Left ventricle myocardium inferior (tissue), 1 donor: ENCODE measurements around the gene DIAPH2. TPM values are rescaled to one million over a fixed set of nuclear protein-coding genes. Genes with fewer than 3 reads are reported as not detected.

ENCODE experiments used
- DNase-seq: peaks from one replicate; pipeline ENCODE4 v3.0.0-alpha.2; 2020
- H3K27ac ChIP-seq: fragments of 200-600 bp; replicated peaks from 2 replicates; pipeline ENCODE4 v1.8.0; 2021
- H3K27me3 ChIP-seq: fragments of 200-600 bp; 2 replicates; pipeline ENCODE4 v1.8.0; 2021; ENCODE audit warnings: low read depth
- H3K36me3 ChIP-seq: fragments of 200-600 bp; 2 replicates; pipeline ENCODE4 v1.8.0; 2021
- H3K4me1 ChIP-seq: fragments of 200-600 bp; 2 replicates; pipeline ENCODE4 v1.8.0; 2021
- H3K4me3 ChIP-seq: fragments of 200-600 bp; 2 replicates; pipeline ENCODE4 v1.8.0; 2021; ENCODE audit warnings: mild to moderate bottlenecking, moderate library complexity
- H3K9me3 ChIP-seq: fragments of 200-600 bp; replicated peaks from 2 replicates; pipeline ENCODE4 v1.8.0; 2021
- intact Hi-C: fragments of 100-400 bp; cut with micrococcal nuclease; formaldehyde crosslinking; loops from one replicate; pipeline ENCODE4 v1.11.0; 2022
- total RNA-seq: library from RNA; stranded (reverse); fragmentation: NEBNext Ultra II Directional; extraction: Animal tissue kit (Norgen Biotek cat#: 25700); gene quantifications from one replicate; pipeline ENCODE4 v1.2.1, GENCODE V29; 2021
- TF ChIP-seq, protein P1 (sequence below): fragments of 200-600 bp; IDR thresholded peaks from 2 replicates; pipeline ENCODE4 v1.8.0; 2021; ENCODE audit warnings: antibody characterized with exemption, mild to moderate bottlenecking, borderline replicate concordance
- donor health status: DM: no; HTN: yes; CAD: no; lungs with severe emphysema.

The DIAPH2 gene
- total RNA-seq, 1 donor from 2014 or later = 9.3 TPM

DNA sequence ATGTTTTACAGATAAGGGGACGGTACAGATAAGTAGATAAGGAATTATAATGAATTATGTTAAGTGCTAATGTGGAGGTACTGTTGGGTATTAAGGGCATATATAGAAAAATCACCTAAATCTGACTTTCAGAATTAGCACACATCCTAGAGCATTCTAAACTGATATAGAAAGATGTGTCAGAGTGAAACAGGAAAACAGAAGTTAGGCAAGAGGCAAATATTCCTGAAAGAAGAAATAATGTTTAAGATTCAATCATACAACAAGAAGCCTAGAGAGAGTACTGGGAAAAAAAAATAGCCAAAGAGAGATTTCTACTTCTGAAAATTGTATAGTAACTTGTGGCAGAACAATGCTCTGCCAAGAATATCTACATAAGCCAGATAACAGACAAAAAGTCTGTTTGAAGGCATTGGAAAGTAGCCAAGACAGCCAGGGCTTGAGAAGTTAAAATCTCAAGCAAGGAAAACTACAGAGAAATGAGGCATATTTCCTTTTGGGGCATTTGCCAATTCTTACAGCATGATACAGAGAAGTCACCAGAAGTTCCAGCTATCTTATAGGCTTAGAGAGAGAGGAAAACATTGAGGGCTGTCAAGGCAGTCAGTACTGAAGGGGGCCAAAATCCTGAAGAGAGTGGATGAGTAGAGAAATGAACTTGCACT lies 845.0 kb downstream of the DIAPH2 start:
- Histone ChIP-seq H3K4me1 (no peaks in the 10 kb centered on the region), H3K27ac (no peak overlapping the region), H3K36me3 (no peaks in the 10 kb centered on the region), H3K9me3 (peaks cover 22% of the 10 kb centered on the region), H3K27me3 (no peaks in the 10 kb centered on the region), H3K4me3 (no peak overlapping the region)
- DNase-seq = no peak
- intact Hi-C loops = no loop called here
- TF ChIP-seq, protein P1, sequence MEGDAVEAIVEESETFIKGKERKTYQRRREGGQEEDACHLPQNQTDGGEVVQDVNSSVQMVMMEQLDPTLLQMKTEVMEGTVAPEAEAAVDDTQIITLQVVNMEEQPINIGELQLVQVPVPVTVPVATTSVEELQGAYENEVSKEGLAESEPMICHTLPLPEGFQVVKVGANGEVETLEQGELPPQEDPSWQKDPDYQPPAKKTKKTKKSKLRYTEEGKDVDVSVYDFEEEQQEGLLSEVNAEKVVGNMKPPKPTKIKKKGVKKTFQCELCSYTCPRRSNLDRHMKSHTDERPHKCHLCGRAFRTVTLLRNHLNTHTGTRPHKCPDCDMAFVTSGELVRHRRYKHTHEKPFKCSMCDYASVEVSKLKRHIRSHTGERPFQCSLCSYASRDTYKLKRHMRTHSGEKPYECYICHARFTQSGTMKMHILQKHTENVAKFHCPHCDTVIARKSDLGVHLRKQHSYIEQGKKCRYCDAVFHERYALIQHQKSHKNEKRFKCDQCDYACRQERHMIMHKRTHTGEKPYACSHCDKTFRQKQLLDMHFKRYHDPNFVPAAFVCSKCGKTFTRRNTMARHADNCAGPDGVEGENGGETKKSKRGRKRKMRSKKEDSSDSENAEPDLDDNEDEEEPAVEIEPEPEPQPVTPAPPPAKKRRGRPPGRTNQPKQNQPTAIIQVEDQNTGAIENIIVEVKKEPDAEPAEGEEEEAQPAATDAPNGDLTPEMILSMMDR = no peak

GRCh38 chrX:97531825-97532224 lies 847.2 kb downstream of the DIAPH2 start:
- H3K4me1 ChIP-seq = no peaks in the 10 kb centered on the region
- H3K4me3 ChIP-seq = no peak overlapping the region
- no peak overlapping the region for H3K27ac ChIP-seq
- TF ChIP-seq, protein P1 = no peak
- peaks cover 22% of the 10 kb centered on the region for H3K9me3 ChIP-seq
- no peak for DNase-seq
- intact Hi-C loops = no loop called here
- H3K36me3 ChIP-seq = no peaks in the 10 kb centered on the region
- no peaks in the 10 kb centered on the region for H3K27me3 ChIP-seq

- no peaks in the 10 kb centered on the region for H3K36me3 ChIP-seq
- TF ChIP-seq, protein P1 = no peak
- H3K4me1 ChIP-seq = no peaks in the 10 kb centered on the region
- H3K4me3 ChIP-seq = no peak overlapping the region
- H3K9me3 ChIP-seq = no peaks in the 10 kb centered on the region
- DNase-seq = no peak
- intact Hi-C loops = no loop called here
- no peak overlapping the region for H3K27ac ChIP-seq
- no peaks in the 10 kb centered on the region for H3K27me3 ChIP-seq
Observed at GRCh38 chrX:97538745-97539144, 854.1 kb downstream of the DIAPH2 start.

GRCh38 chrX:97539970-97540519 lies 855.4 kb downstream of the DIAPH2 start:
- no peaks in the 10 kb centered on the region for H3K36me3 ChIP-seq
- no peaks in the 10 kb centered on the region for H3K9me3 ChIP-seq
- H3K4me3 ChIP-seq = no peak overlapping the region
- no peak overlapping the region for H3K27ac ChIP-seq
- DNase-seq = no peak
- intact Hi-C loops = no loop called here
- no peaks in the 10 kb centered on the region for H3K27me3 ChIP-seq
- H3K4me1 ChIP-seq = no peaks in the 10 kb centered on the region
- TF ChIP-seq, protein P1 = no peak

DNA sequence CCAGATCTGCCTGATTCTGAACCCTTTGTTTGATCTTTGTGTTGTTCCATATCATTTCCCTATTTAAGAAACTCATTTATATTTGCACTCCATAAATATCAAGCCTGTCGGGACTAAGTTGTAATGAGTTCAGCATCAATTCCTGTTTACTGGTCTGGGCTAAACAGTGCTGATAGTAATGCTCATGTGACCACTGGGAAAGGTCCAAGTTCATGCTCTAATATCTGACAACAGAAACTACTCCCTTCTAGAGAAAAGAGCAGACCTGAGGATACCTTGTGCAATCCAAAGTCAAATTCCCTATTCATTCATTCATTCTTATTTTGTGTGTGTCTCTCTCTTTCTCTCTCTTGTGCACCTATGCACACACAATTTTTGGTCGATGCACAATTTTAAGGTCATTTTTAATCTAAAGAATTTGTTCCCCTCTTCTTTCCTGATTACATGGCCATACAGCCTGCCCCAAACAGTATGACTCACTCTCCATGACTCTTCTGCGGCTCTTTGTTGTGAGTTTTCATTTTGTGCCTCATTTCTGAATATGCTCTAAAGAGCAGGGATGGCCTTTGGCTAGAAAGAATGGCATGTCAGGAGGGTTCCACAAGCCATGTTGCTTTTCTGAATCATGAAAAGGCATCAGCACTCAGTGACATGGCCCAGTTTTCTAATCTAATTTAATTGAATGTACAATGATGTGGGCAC lies 863.4 kb downstream of the DIAPH2 start:
- intact Hi-C loops = no loop called here
- Histone ChIP-seq H3K4me1 (no peaks in the 10 kb centered on the region), H3K36me3 (no peaks in the 10 kb centered on the region), H3K9me3 (no peaks in the 10 kb centered on the region), H3K27me3 (no peaks in the 10 kb centered on the region), H3K27ac (no peak overlapping the region), H3K4me3 (no peak overlapping the region)
- TF ChIP-seq, protein P1 = no peak
- DNase-seq = no peak
